Uterus (tissue), 2 donors: ENCODE measurements around the gene MSN.

ENCODE experiments used
- POLR2A ChIP-seq, 2 donors: fragments of 450-650 bp; IDR thresholded peaks; one replicate each; pipeline ENCODE4 v1.6.1; 2016; ENCODE audit warnings: antibody characterized with exemption in 2 of 2, mild to moderate bottlenecking in 1 of 2, moderate library complexity in 1 of 2
- TF ChIP-seq, protein P1 (sequence below), 4 experiments: fragments of 200-600 bp in 2 of 4; fragments of 450-650 bp in 2 of 4; sonication (generic) in 2 of 4; IDR thresholded peaks; one replicate each; pipeline ENCODE4 v1.5.1; 2016 to 2019; ENCODE audit warnings: antibody characterized with exemption in 4 of 4, mild to moderate bottlenecking in 2 of 4, moderate library complexity in 1 of 4

DNA sequence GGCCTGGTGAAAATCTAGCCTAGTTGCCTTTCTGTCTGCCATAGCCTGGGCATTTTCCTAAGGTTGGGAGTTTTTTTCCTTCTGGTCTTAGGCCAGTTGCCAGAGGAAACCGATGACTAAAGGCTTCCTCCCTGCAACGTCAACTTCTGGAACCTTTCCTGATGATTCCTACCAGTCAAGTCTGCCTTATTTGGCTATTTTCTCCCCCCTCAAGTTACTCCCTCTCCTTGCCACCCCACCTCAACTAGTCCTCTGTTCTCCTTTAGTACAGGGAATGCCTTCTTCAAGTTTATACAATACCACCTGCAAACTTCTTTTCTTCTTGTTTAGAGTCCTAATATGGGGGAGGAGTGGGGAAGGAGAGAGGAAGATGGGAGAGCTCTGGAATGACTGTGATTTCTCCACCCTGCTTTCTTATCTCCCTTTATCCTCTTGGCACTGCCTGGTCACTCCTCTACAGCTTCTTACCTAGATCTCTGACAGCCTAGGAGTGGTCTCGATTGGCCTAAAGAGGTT, 10.6 kb downstream of the MSN start:
- peak in 1 of 2 donors; percentile 18 for TF ChIP-seq POLR2A (IDR thresholded peaks at IDR 0.05)
- TF ChIP-seq, protein P1, sequence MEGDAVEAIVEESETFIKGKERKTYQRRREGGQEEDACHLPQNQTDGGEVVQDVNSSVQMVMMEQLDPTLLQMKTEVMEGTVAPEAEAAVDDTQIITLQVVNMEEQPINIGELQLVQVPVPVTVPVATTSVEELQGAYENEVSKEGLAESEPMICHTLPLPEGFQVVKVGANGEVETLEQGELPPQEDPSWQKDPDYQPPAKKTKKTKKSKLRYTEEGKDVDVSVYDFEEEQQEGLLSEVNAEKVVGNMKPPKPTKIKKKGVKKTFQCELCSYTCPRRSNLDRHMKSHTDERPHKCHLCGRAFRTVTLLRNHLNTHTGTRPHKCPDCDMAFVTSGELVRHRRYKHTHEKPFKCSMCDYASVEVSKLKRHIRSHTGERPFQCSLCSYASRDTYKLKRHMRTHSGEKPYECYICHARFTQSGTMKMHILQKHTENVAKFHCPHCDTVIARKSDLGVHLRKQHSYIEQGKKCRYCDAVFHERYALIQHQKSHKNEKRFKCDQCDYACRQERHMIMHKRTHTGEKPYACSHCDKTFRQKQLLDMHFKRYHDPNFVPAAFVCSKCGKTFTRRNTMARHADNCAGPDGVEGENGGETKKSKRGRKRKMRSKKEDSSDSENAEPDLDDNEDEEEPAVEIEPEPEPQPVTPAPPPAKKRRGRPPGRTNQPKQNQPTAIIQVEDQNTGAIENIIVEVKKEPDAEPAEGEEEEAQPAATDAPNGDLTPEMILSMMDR (IDR thresholded peaks at IDR 0.05), result no peak
